ENCODE data around the gene RNF19B.

DNA sequence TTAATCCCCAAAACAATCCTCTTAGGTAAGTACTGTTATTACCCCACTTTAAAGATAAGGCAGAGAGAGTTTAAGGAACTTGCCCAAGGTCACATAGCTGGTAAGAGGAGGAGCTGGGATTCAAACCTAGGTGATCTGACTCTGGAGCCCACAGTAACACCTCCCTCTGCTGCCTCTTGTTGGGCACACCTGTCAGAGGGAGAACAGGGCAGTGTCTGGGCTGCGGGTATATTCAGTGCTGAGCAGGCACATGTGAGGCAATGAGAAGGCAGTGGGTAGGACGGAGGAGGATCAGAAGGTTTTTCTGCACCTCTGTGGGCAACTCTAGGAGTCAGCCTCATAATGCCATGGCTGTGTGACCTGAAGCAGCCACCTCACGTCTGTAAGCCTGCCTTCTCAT lies 76.5 kb downstream of the RNF19B start:
- TF ChIP-seq, protein P1, sequence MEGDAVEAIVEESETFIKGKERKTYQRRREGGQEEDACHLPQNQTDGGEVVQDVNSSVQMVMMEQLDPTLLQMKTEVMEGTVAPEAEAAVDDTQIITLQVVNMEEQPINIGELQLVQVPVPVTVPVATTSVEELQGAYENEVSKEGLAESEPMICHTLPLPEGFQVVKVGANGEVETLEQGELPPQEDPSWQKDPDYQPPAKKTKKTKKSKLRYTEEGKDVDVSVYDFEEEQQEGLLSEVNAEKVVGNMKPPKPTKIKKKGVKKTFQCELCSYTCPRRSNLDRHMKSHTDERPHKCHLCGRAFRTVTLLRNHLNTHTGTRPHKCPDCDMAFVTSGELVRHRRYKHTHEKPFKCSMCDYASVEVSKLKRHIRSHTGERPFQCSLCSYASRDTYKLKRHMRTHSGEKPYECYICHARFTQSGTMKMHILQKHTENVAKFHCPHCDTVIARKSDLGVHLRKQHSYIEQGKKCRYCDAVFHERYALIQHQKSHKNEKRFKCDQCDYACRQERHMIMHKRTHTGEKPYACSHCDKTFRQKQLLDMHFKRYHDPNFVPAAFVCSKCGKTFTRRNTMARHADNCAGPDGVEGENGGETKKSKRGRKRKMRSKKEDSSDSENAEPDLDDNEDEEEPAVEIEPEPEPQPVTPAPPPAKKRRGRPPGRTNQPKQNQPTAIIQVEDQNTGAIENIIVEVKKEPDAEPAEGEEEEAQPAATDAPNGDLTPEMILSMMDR (IDR thresholded peaks at IDR 0.05; ENCODE audit: low read length): no peak
- TF ChIP-seq EZH2 (optimal IDR thresholded peaks at IDR 0.05; ENCODE audit: low read depth, low read length): no peak

All from MM.1S (cell line).